ENCODE results near the gene PKD1L1.
A peak's percentile ranks its signal among the peaks of the same experiment; 100 is the strongest.
"Not testable (repeated sequence)": the region's sequence is repeated elsewhere in the genome, so short reads cannot be mapped to it uniquely, and the experiment has no call there.

PKD1L1 gene

GRCh38 chr7:47811632-47812380, 136.5 kb downstream of the PKD1L1 start:
- no peaks in the 10 kb centered on the region for H3K36me3 Mint-ChIP-seq
- H3K4me1 Mint-ChIP-seq = peaks cover 43% of the 10 kb centered on the region
- no peak overlapping the region for H3K27ac Mint-ChIP-seq
- H3K9me3 Mint-ChIP-seq = no peaks in the 10 kb centered on the region
- no peak overlapping the region for H3K4me3 Mint-ChIP-seq
- ATAC-seq (ENCODE audit: low read depth) (no peak), DNase-seq (ENCODE audit: low spot score in 2 of 2) (no peak)
- no peaks in the 10 kb centered on the region for H3K27me3 Mint-ChIP-seq

- Mint-ChIP-seq H3K36me3 (no peaks in the 10 kb centered on the region), H3K27me3 (no peaks in the 10 kb centered on the region), H3K9me3 (no peaks in the 10 kb centered on the region), H3K27ac (no peak overlapping the region), H3K4me1 (peaks cover 39% of the 10 kb centered on the region), H3K4me3 (no peak overlapping the region)
- ATAC-seq (ENCODE audit: low read depth) = no peak
- no peak for DNase-seq (ENCODE audit: low spot score in 2 of 2)
Observed at GRCh38 chr7:47809387-47809786, 138.9 kb downstream of the PKD1L1 start.

DNA sequence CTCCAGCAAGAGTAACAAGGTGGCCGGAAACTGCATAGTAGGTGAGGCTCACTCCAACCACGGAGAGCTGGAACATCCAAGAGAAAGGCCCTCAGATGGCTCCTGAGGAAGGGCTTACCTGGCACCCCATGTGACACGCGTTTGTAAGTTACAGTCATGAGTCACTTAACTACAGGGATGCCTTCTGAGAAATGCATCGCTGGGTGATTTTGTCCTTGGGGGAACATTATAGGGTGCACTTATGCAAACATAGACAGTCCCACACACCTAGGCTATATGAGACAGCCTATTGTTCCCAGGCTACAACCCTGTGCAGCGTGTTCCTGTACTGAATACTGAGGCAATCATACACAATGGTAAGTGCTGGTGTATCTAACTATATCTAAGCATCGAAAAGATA, 139.9 kb downstream of the PKD1L1 start:
- Mint-ChIP-seq H3K27me3 (no peaks in the 10 kb centered on the region), H3K4me3 (no peak overlapping the region), H3K27ac (peak overlapping the region; percentile 39), H3K9me3 (no peaks in the 10 kb centered on the region), H3K4me1 (peaks cover 35% of the 10 kb centered on the region), H3K36me3 (no peaks in the 10 kb centered on the region)
- no peak for ATAC-seq (ENCODE audit: low read depth)
- no peak for DNase-seq (ENCODE audit: low spot score in 2 of 2)

DNA sequence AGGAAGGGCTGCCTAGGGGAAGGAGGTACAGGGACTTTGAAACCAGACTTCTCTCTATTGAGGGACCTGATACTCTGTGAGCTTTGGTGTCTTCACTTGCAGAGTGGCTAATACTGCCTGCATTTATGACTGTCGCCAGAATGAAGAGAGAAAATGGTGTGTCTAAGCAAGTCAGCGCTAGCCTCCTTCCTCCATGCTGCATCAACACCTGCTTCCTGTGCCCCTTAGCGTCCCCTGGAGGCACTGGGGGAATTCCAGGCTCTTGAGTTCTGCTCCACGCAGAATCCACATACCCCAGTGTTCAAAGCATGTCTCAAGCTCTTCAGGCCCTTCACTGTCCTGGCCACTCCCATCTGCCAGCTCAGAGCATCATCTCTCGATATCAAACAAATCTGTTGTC, 140.5 kb downstream of the PKD1L1 start:
- Mint-ChIP-seq H3K4me3 (no peak overlapping the region), H3K27me3 (no peaks in the 10 kb centered on the region), H3K36me3 (no peaks in the 10 kb centered on the region), H3K27ac (peak overlapping the region; percentile 39), H3K4me1 (peaks cover 31% of the 10 kb centered on the region), H3K9me3 (no peaks in the 10 kb centered on the region)
- ATAC-seq (ENCODE audit: low read depth) (peak; percentile 93), DNase-seq (ENCODE audit: low spot score in 2 of 2) (peak; percentile 34 to 35)

- no peaks in the 10 kb centered on the region for H3K9me3 Mint-ChIP-seq
- ATAC-seq (ENCODE audit: low read depth) (no peak), DNase-seq (ENCODE audit: low spot score in 2 of 2) (no peak)
- no peak overlapping the region for H3K4me3 Mint-ChIP-seq
- H3K27ac Mint-ChIP-seq = no peak overlapping the region
- H3K36me3 Mint-ChIP-seq = no peaks in the 10 kb centered on the region
- H3K4me1 Mint-ChIP-seq = peaks cover 31% of the 10 kb centered on the region
- H3K27me3 Mint-ChIP-seq = no peaks in the 10 kb centered on the region
Observed at GRCh38 chr7:47807126-47807525, 141.1 kb downstream of the PKD1L1 start.

GRCh38 chr7:47806701-47807103, 141.6 kb downstream of the PKD1L1 start:
- H3K36me3 Mint-ChIP-seq = no peaks in the 10 kb centered on the region
- ATAC-seq (ENCODE audit: low read depth) (no peak), DNase-seq (ENCODE audit: low spot score in 2 of 2) (no peak)
- no peak overlapping the region for H3K27ac Mint-ChIP-seq
- peaks cover 29% of the 10 kb centered on the region for H3K4me1 Mint-ChIP-seq
- no peak overlapping the region for H3K4me3 Mint-ChIP-seq
- no peaks in the 10 kb centered on the region for H3K9me3 Mint-ChIP-seq
- no peaks in the 10 kb centered on the region for H3K27me3 Mint-ChIP-seq

GRCh38 chr7:47804767-47805545, 143.3 kb downstream of the PKD1L1 start:
- DNase-seq (ENCODE audit: low spot score in 2 of 2) (no peak), ATAC-seq (ENCODE audit: low read depth) (no peak)
- Mint-ChIP-seq H3K4me1 (peaks cover 20% of the 10 kb centered on the region), H3K36me3 (no peaks in the 10 kb centered on the region), H3K27me3 (no peaks in the 10 kb centered on the region), H3K27ac (no peak overlapping the region), H3K4me3 (no peak overlapping the region), H3K9me3 (no peaks in the 10 kb centered on the region)

DNA sequence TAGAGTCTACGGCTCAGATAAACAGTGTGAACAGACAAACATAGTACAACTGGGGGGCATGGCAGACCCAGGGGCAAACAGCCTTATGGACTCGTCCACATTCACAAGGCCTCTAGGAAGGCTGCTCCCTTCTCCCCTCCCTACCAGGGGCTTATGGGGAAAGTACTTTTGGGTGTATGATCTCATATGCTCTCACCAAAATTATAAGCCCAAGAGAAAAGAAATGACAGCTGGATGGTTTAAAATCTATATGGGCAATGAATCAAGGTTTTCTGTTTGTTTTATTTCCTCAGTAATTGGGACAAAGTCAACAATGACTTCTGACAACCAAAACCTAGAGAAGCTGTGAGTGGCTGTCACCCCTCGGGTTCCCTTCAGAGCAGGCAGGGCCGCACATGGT, 144.4 kb downstream of the PKD1L1 start:
- H3K9me3 Mint-ChIP-seq = no peaks in the 10 kb centered on the region

DNA sequence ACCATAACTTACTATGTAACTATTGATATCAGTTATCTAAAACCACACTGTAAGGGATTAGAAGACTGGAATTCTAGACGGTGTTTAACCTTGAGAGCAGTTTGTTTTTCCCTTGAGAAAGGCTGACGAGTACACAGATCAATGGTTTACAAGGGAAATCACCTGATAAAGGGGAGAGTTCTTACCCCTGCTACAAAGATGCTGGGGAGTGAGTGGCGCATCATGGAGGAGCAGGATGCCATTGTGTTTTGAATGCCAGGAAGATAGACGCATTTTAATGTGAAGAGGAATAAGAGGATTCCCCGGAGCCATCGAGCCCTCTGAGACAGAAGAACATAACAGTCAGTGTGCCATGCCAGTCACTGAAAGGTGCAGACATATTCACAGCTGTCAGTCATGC, 145.2 kb downstream of the PKD1L1 start:
- ATAC-seq (ENCODE audit: low read depth) (no peak), DNase-seq (ENCODE audit: low spot score in 2 of 2) (no peak)
- no peaks in the 10 kb centered on the region for H3K36me3 Mint-ChIP-seq
- no peak overlapping the region for H3K27ac Mint-ChIP-seq
- no peak overlapping the region for H3K4me3 Mint-ChIP-seq
- H3K27me3 Mint-ChIP-seq = no peaks in the 10 kb centered on the region
- H3K4me1 Mint-ChIP-seq = peaks cover 15% of the 10 kb centered on the region
- no peaks in the 10 kb centered on the region for H3K9me3 Mint-ChIP-seq

More for the DNA sequence above, 144.4 kb downstream of the PKD1L1 start:
- DNase-seq (ENCODE audit: low spot score in 2 of 2) = no peak
- Mint-ChIP-seq H3K27ac (no peak overlapping the region), H3K4me1 (peaks cover 18% of the 10 kb centered on the region), H3K36me3 (no peaks in the 10 kb centered on the region), H3K27me3 (no peaks in the 10 kb centered on the region), H3K4me3 (no peak overlapping the region)
- ATAC-seq (ENCODE audit: low read depth) = no peak

DNA sequence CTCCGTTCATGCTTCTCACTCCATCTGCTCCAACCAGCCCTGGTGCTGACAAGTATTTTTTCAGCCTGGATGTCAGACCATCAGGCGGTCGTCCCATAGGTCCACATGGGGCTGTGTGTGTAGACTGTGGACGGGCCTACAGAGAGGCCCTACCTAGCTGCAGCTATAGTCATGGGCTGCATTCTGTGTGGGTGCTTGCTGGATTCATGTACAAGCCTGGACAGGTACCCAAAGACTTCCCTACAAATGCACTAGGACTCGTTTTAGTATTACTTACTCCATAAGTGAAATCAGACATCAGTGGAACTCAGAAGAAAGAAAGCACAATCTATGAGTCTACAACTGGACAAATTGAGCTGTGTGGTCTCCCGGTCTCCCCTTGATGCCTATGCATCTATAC, 146.8 kb downstream of the PKD1L1 start:
- Mint-ChIP-seq H3K4me3 (no peak overlapping the region), H3K4me1 (peaks cover 4% of the 10 kb centered on the region), H3K27ac (no peak overlapping the region), H3K9me3 (no peaks in the 10 kb centered on the region), H3K27me3 (no peaks in the 10 kb centered on the region), H3K36me3 (no peaks in the 10 kb centered on the region)
- ATAC-seq (ENCODE audit: low read depth) (no peak), DNase-seq (ENCODE audit: low spot score in 2 of 2) (no peak)

DNA sequence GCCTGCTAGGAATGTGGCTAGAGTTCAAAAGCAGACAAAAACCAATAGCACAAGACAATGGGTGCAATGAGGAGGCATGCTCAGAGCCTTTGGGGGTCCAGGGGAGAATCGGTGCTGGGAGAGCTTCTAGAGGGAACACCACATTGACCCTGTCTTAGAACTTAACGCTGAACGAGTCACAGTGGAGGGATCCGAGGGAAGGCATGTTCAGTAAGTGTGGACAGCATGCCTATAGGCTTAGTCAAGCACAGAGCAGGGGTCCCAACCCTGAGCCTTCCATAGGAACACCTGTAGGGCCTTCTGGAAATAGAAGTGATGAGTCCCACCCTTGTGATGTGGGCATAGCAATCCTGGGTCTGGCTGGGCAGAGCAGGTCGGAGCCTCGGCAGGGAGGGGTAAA, 148.7 kb downstream of the PKD1L1 start:
- Mint-ChIP-seq H3K4me3 (no peak overlapping the region), H3K27me3 (no peaks in the 10 kb centered on the region), H3K9me3 (no peaks in the 10 kb centered on the region), H3K4me1 (peaks cover 6% of the 10 kb centered on the region), H3K27ac (no peak overlapping the region), H3K36me3 (no peaks in the 10 kb centered on the region)
- DNase-seq (ENCODE audit: low spot score in 2 of 2) (no peak), ATAC-seq (ENCODE audit: low read depth) (no peak)

DNA sequence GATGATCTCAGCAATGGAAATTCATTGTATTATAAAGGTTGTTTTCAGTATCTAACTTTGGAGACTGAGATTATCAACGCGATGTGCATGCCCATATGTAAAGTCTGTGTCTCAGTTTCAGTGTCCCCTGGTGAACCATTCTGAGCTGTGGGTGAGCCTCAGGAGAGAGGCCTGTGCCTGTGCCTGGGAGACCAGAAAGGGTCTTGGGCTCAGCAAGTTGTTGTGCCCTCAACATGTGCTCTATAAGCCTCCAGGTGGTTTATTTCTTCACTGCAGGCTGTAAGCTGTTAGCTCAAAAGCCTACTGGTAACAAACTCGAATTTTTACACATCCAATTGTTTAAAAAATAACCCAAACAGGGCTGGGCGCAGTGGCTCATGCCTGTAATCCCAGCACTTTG, 151.9 kb downstream of the PKD1L1 start:
- H3K4me3 Mint-ChIP-seq = no peak overlapping the region
- no peaks in the 10 kb centered on the region for H3K9me3 Mint-ChIP-seq
- H3K36me3 Mint-ChIP-seq = no peaks in the 10 kb centered on the region
- ATAC-seq (ENCODE audit: low read depth) (no peak), DNase-seq (ENCODE audit: low spot score in 2 of 2) (no peak)
- no peaks in the 10 kb centered on the region for H3K27me3 Mint-ChIP-seq
- no peak overlapping the region for H3K27ac Mint-ChIP-seq
- peaks cover 12% of the 10 kb centered on the region for H3K4me1 Mint-ChIP-seq

DNA sequence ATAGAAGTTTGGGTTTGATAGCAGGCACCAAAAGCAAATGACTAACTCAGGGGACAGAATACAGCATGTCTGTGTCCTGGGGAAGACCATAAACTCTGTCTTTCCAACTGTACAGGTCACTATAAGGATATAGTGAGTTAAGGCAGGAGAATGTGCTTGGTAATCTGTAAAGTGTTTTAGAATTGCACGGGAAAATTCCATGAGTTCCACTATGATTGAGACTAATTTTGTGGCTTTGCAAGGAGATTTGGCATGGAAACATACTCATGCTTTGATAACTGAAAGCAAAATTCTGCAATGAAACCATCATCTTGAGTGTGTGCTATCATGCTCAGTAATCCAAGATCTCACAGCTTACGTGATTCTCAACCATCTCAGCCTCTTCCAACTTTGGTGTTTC, 152.6 kb downstream of the PKD1L1 start:
- no peak overlapping the region for H3K4me3 Mint-ChIP-seq
- H3K9me3 Mint-ChIP-seq = no peaks in the 10 kb centered on the region
- H3K4me1 Mint-ChIP-seq = peaks cover 12% of the 10 kb centered on the region
- H3K27me3 Mint-ChIP-seq = no peaks in the 10 kb centered on the region
- no peak overlapping the region for H3K27ac Mint-ChIP-seq
- DNase-seq (ENCODE audit: low spot score in 2 of 2) = no peak
- H3K36me3 Mint-ChIP-seq = no peaks in the 10 kb centered on the region
- ATAC-seq (ENCODE audit: low read depth) = no peak

GRCh38 chr7:47795126-47795525, 153.1 kb downstream of the PKD1L1 start:
- H3K27me3 Mint-ChIP-seq; H3K27ac Mint-ChIP-seq; H3K4me1 Mint-ChIP-seq; H3K36me3 Mint-ChIP-seq; H3K4me3 Mint-ChIP-seq; H3K9me3 Mint-ChIP-seq; DNase-seq (ENCODE audit: low spot score in 2 of 2); ATAC-seq (ENCODE audit: low read depth): not testable (repeated sequence)

DNA sequence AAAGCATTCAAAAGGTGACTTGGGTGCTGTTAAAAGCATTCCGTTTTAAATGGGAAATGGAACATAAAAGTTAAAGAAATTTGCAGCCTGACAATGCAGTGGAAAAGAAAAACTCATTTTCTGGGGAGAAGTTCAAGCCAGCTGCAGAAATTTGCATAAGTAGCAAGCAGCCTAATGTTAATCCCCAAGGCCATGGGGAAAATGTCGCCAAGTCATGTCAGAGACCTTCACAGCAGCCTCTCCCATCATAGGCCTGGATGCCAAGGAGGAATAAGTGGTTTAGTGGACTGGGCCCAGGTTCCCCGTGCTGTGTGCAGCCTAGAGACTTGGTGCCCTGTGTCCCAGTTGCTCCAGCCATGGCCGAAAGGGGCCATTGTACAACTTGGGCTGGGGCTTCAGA, 154.2 kb downstream of the PKD1L1 start:
- no peaks in the 10 kb centered on the region for H3K36me3 Mint-ChIP-seq
- no peaks in the 10 kb centered on the region for H3K27me3 Mint-ChIP-seq
- no peak overlapping the region for H3K27ac Mint-ChIP-seq
- H3K9me3 Mint-ChIP-seq = no peaks in the 10 kb centered on the region
- H3K4me3 Mint-ChIP-seq = no peak overlapping the region
- H3K4me1 Mint-ChIP-seq = peaks cover 8% of the 10 kb centered on the region
- ATAC-seq (ENCODE audit: low read depth) (no peak), DNase-seq (ENCODE audit: low spot score in 2 of 2) (no peak)
